HepG2 (cell line): ENCODE measurements around the gene STAT4. TPM values are rescaled to one million over a fixed set of nuclear protein-coding genes. Genes with fewer than 3 reads are reported as not detected.

ENCODE experiments used
- ATAC-seq: fragments of 200-7000 bp; cut with Tn5 transposase; 3 replicates; pipeline ENCODE4 v1.9.1; 2020; ENCODE audit warnings: mild to moderate bottlenecking, moderate library complexity
- BruUV-seq: library from RNA; stranded (reverse); fragments of 400-500 nt; replicated peaks from 2 replicates; lab custom pipeline; 2021; lab: Mats Ljungman, UMichigan
- CTCF ChIA-PET: fragments of 300-600 bp; formaldehyde crosslinking; extraction: SDS; loops from one replicate; lab custom pipeline; 2021; ENCODE audit warnings: low total read pairs, inconsistent platforms, low intra/inter-chr PET ratio; lab: Yijun Ruan, JAX
- POLR2A ChIA-PET: fragments of 350-600 bp; sonication (Branson Sonifier 250); formaldehyde crosslinking; loops from one replicate; lab custom pipeline; 2020; ENCODE audit warnings: antibody characterized with exemption, inconsistent platforms; lab: Yijun Ruan, JAX
- DNase-seq: peaks from one replicate; pipeline ENCODE4 v3.0.0-alpha.2; 2015; ENCODE audit warnings: low spot score
- FAIRE-seq: peaks from 3 replicates; lab custom pipeline; 2011; peaks lifted over from hg19 to GRCh38; lab: Jason Lieb, UNC
- H2AFZ ChIP-seq: one replicate; pipeline ENCODE4 v1.6.1; 2011; ENCODE audit warnings: low read length, inconsistent platforms
- H3K27ac ChIP-seq: fragments of 300-600 bp; 3 replicates; pipeline ENCODE4 v1.8.0; 2011; ENCODE audit warnings: mixed run types, mild to moderate bottlenecking, mixed read lengths, low read length, inconsistent platforms; ENCODE audit not compliant: insufficient read depth; ENCODE audit errors: extremely low read length
- H3K27me3 ChIP-seq, 2 experiments: fragments of 200-600 bp in 1 of 2; 2 replicates in 1 of 2; 3 replicates in 1 of 2; pipeline versions ENCODE4 v1.6.0 to v1.8.0; 2011; ENCODE audit warnings: low read length in 2 of 2, mild to moderate bottlenecking in 2 of 2, moderate library complexity in 2 of 2, inconsistent platforms in 1 of 2; ENCODE audit not compliant: insufficient read depth in 2 of 2, control insufficient read depth in 1 of 2
- H3K36me3 ChIP-seq, 2 experiments: fragments of 200-600 bp in 1 of 2; replicated peaks in 1 of 2; 2 replicates in 1 of 2; 3 replicates in 1 of 2; pipeline versions ENCODE4 v1.5.1 to v1.8.0; 2011; ENCODE audit warnings: low read length in 2 of 2, inconsistent platforms in 1 of 2; ENCODE audit not compliant: insufficient read depth in 2 of 2, control insufficient read depth in 1 of 2
- H3K4me1 ChIP-seq: 2 replicates; pipeline ENCODE4 v1.5.1; 2012; ENCODE audit warnings: low read length, inconsistent platforms; ENCODE audit not compliant: insufficient read depth
- H3K4me2 ChIP-seq: 2 replicates; pipeline ENCODE4 v1.6.0; 2011; ENCODE audit warnings: low read depth, low read length, inconsistent platforms
- H3K4me3 ChIP-seq, 3 experiments: fragments of 200-600 bp in 1 of 3; sonication (generic), shearing (Covaris generic) in 1 of 3; replicated peaks in 1 of 3; 2 replicates each; pipeline ENCODE4 v1.5.1; 2011 to 2016; ENCODE audit warnings: low read length in 3 of 3, inconsistent platforms in 2 of 3, low read depth in 2 of 3, mild to moderate bottlenecking in 2 of 3, control low read depth in 1 of 3, mixed read lengths in 1 of 3; ENCODE audit not compliant: insufficient read depth in 1 of 3
- H3K79me2 ChIP-seq: one replicate; pipeline ENCODE4 v1.6.1; 2011; ENCODE audit warnings: low read length, inconsistent platforms; ENCODE audit not compliant: insufficient read depth
- H3K9ac ChIP-seq: 2 replicates; pipeline ENCODE4 v1.6.0; 2011; ENCODE audit warnings: mild to moderate bottlenecking, low read depth, low read length, inconsistent platforms; ENCODE audit not compliant: insufficient read depth
- H3K9me3 ChIP-seq: 2 replicates; pipeline ENCODE4 v1.5.1; 2012; ENCODE audit warnings: mild to moderate bottlenecking, low read length
- H4K20me1 ChIP-seq: 2 replicates; pipeline ENCODE4 v1.6.0; 2011; ENCODE audit warnings: inconsistent platforms, mild to moderate bottlenecking, low read length, moderate library complexity; ENCODE audit not compliant: insufficient read depth
- ESRRA ChIP-seq: sonication (generic); formaldehyde crosslinking; IDR thresholded peaks from 2 replicates; pipeline ENCODE4 v1.5.1; 2020; ENCODE audit warnings: mild to moderate bottlenecking, low read depth, missing genetic modification reagents
- HMG20B ChIP-seq: conservative IDR thresholded peaks from 2 replicates; pipeline ENCODE4 v1.6.1; 2016; ENCODE audit warnings: missing genetic modification reagents, missing compliant biosample characterization
- ZBTB37 ChIP-seq: sonication (generic); formaldehyde crosslinking; IDR thresholded peaks from 2 replicates; pipeline ENCODE4 v1.4.0; 2020; ENCODE audit warnings: mild to moderate bottlenecking, missing genetic modification reagents
- ZFP91 ChIP-seq: sonication (generic); formaldehyde crosslinking; IDR thresholded peaks from 2 replicates; pipeline ENCODE4 v1.9.0; 2022; ENCODE audit warnings: missing genetic modification reagents, mild to moderate bottlenecking, borderline replicate concordance
- ZNF24 ChIP-seq: fragments of 450-650 bp; IDR thresholded peaks from 2 replicates; pipeline ENCODE4 v1.6.1; 2017; ENCODE audit warnings: antibody characterized with exemption, mild to moderate bottlenecking
- ZNF333 ChIP-seq: sonication (generic); formaldehyde crosslinking; IDR thresholded peaks from 2 replicates; pipeline ENCODE4 v1.4.0; 2020; ENCODE audit warnings: mild to moderate bottlenecking, missing genetic modification reagents, borderline replicate concordance
- ZNF570 ChIP-seq: sonication (generic); formaldehyde crosslinking; IDR thresholded peaks from 2 replicates; pipeline ENCODE4 v1.4.0; 2020; ENCODE audit warnings: mild to moderate bottlenecking, missing genetic modification reagents, borderline replicate concordance
- ZNF703 ChIP-seq: sonication (generic); formaldehyde crosslinking; IDR thresholded peaks from 2 replicates; pipeline ENCODE4 v1.5.1; 2020; ENCODE audit warnings: missing genetic modification reagents, mild to moderate bottlenecking, moderate library complexity, borderline replicate concordance
- ZNF83 ChIP-seq: sonication (generic); formaldehyde crosslinking; IDR thresholded peaks from 2 replicates; pipeline ENCODE4 v1.4.0; 2020; ENCODE audit warnings: missing genetic modification reagents, mild to moderate bottlenecking, borderline replicate concordance
- ZSCAN20 ChIP-seq: sonication (generic); formaldehyde crosslinking; IDR thresholded peaks from 2 replicates; pipeline ENCODE4 v1.4.0; 2020; ENCODE audit warnings: missing genetic modification reagents, mild to moderate bottlenecking, borderline replicate concordance
- WGBS: methylation state at CpG from one replicate; pipeline ENCODE4 v1.1.6; 2017; ENCODE audit warnings: low lambda C conversion rate; 5-methylcytosine and 5-hydroxymethylcytosine counted together
- in situ Hi-C: cut with HindIII; loops from 2 replicates; pipeline ENCODE4 v1.10.0; 2017; ENCODE audit warnings: low pct_unique_long_range_greater_than_20kb; ENCODE audit not compliant: extremely low pct_ligation_motif_present
- intact Hi-C: fragments of 100-400 bp; cut with micrococcal nuclease; formaldehyde crosslinking; loops from one replicate; pipeline ENCODE4 v1.10.0; 2022; ENCODE audit not compliant: unreplicated experiment
- polyA plus RNA-seq, 8 experiments: library from polyadenylated mRNA; depleted of rRNA in 3 of 8; stranded (reverse) in 7 of 8; unstranded in 1 of 8; fragments of >200 nt; fragmentation: Illumina TruSeq in 4 of 8; extraction: Trizol in 4 of 8; gene quantifications; 2 replicates each; pipeline versions ENCODE4 v1.2.1 to v1.2.3, GENCODE V29; 2011 to 2016; ENCODE audit warnings: low read depth in 4 of 8, missing spikeins in 1 of 8, mixed read lengths in 1 of 8; ENCODE audit not compliant: insufficient read depth in 1 of 8
- total RNA-seq, 5 experiments: library from RNA; depleted of rRNA; stranded (reverse); fragments of >200 nt; fragmentation: Illumina TruSeq; extraction: Trizol; gene quantifications; 2 replicates each; pipeline ENCODE4 v1.2.3, GENCODE V29; 2016; ENCODE audit warnings: low read depth in 1 of 5

The STAT4 gene
- total and polyA plus RNA-seq, 2 of the 13 experiments (the other 11 are each of a cell fraction or from before 2014, with no cell fraction given) = 0.37 TPM; not detected in 1

GRCh38 chr2:191167766-191168165 lies 17.0 kb upstream of the STAT4 start (continued):
- TF ChIP-seq ZNF83 (CRISPR knock-in tag) (no peak), ZNF570 (CRISPR knock-in tag) (no peak), HMG20B (CRISPR knock-in tag) (no peak), ZFP91 (CRISPR knock-in tag) (no peak)

GRCh38 chr2:191166756-191167445 lies 16.1 kb upstream of the STAT4 start:
- ATAC-seq = no peak; the same call in 2 of the 3 replicates
- WGBS = 28% methylated on average over 4 of the region's 4 CpGs
- Histone ChIP-seq H4K20me1 (no peaks in the 10 kb centered on the region), H2AFZ (no peak overlapping the region), H3K4me1 (peaks cover 16% of the 10 kb centered on the region), H3K4me3 (no peak overlapping the region), H3K4me2 (no peak overlapping the region), H3K9me3 (no peaks in the 10 kb centered on the region), H3K79me2 (no peaks in the 10 kb centered on the region), H3K27ac (no peak overlapping the region), H3K9ac (no peak overlapping the region), H3K36me3 (no peaks in the 10 kb centered on the region), H3K27me3 (no peaks in the 10 kb centered on the region)
- BruUV-seq = no TSS peak
- ChIA-PET CTCF (interaction anchor here (2.2 kb wide), 1 partner anchor 355 kb away, joined by 29 read pairs; no protein-coding TSS in a partner anchor), POLR2A (no interaction called here)
- TF ChIP-seq ZNF333 (CRISPR knock-in tag) = no peak
- TF ChIP-seq ZSCAN20 (CRISPR knock-in tag) = no peak
- no peak for TF ChIP-seq ZBTB37 (CRISPR knock-in tag)
- TF ChIP-seq ZNF703 (CRISPR knock-in tag) = no peak
- no peak for TF ChIP-seq ESRRA (CRISPR knock-in tag)
- TF ChIP-seq ZNF24 = no peak
- in situ Hi-C loops (loop anchor here (10.0 kb wide), 1 partner anchor 358 kb away; no protein-coding TSS in a partner anchor), intact Hi-C loops (loop anchor here (5.0 kb wide), 2 partner anchors 135 to 525 kb away; no protein-coding TSS in a partner anchor)
- no peak for DNase-seq
- no peak for FAIRE-seq
